Activated CD4-positive, alpha-beta T cell treated with anti-CD3 and anti-CD28 coated beads for 4 hours (primary cell): Measurements from ENCODE around the gene ZNF683.
A peak's percentile ranks its signal among the peaks of the same experiment; 100 is the strongest.
"Not testable (repeated sequence)": the region's sequence is repeated elsewhere in the genome, so short reads cannot be mapped to it uniquely, and the experiment has no call there.

Source experiments
- DNase-seq, 2 donors: peaks; one replicate each; pipeline ENCODE4 v3.0.0-alpha.2; 2020

The ZNF683 gene

GRCh38 chr1:26384076-26384475 lies 11.5 kb upstream of the ZNF683 start:
- DNase-seq = no peak

- no peak for DNase-seq
These were observed 6.3 kb upstream of the ZNF683 start for GRCh38 chr1:26378879-26379251.

GRCh38 chr1:26378088-26378878 lies 5.7 kb upstream of the ZNF683 start:
- DNase-seq = peak; percentile 71 to 80

- no peak for DNase-seq
These were observed 3.5 kb upstream of the ZNF683 start for GRCh38 chr1:26376050-26376449.

- no peak for DNase-seq
These were observed 2.5 kb upstream of the ZNF683 start for GRCh38 chr1:26375081-26375480.

- not testable (repeated sequence) for DNase-seq
These were observed 1.8 kb upstream of the ZNF683 start for GRCh38 chr1:26374361-26374760.

GRCh38 chr1:26373789-26374188 lies 1.2 kb upstream of the ZNF683 start:
- no peak for DNase-seq

- DNase-seq = peak in 1 of 2 donors; percentile 34
These were observed 731 bp upstream of the ZNF683 start for GRCh38 chr1:26373281-26373680.

GRCh38 chr1:26372039-26372438 lies 511 bp downstream of the ZNF683 start:
- no peak for DNase-seq

- DNase-seq = no peak
These were observed 1.8 kb downstream of the ZNF683 start for GRCh38 chr1:26370591-26371382.

- no peak for DNase-seq
These were observed 4.1 kb downstream of the ZNF683 start for GRCh38 chr1:26368486-26368885.

GRCh38 chr1:26368006-26368405 lies 4.5 kb downstream of the ZNF683 start:
- no peak for DNase-seq

- no peak for DNase-seq
These were observed 5.1 kb downstream of the ZNF683 start for GRCh38 chr1:26367441-26367840.

- DNase-seq = no peak
These were observed 7.6 kb downstream of the ZNF683 start for GRCh38 chr1:26364956-26365355.

- peak; percentile 83 to 86 for DNase-seq
These were observed 8.8 kb downstream of the ZNF683 start for GRCh38 chr1:26363549-26364448.

- no peak for DNase-seq
These were observed 10.2 kb downstream of the ZNF683 start for GRCh38 chr1:26362331-26362730.

- no peak for DNase-seq
These were observed 10.9 kb downstream of the ZNF683 start for GRCh38 chr1:26361605-26362122.

- no peak for DNase-seq
These were observed 11.5 kb downstream of the ZNF683 start for GRCh38 chr1:26360807-26361604.

- DNase-seq = peak; percentile 43 to 56
These were observed 12.4 kb downstream of the ZNF683 start for GRCh38 chr1:26359981-26360806.

- DNase-seq = peak; percentile 75 to 77
These were observed 13.9 kb downstream of the ZNF683 start for GRCh38 chr1:26358411-26359384.
